Thymus (tissue), 11 donors: ENCODE measurements around the gene ATG16L1. TPM values are rescaled to one million over a fixed set of nuclear protein-coding genes. Genes with fewer than 3 reads are reported as not detected.

Experiments used
- DNase-seq, 9 donors: peaks; one replicate each; pipeline ENCODE4 v3.0.0-alpha.2; 2013; ENCODE audit warnings: low spot score in 9 of 9, low read depth in 6 of 9, missing footprints in 1 of 9
- H3K27ac ChIP-seq, 2 donors: one replicate each; pipeline ENCODE4 v1.5.1; 2013; ENCODE audit warnings: control low read depth in 1 of 2, low read depth in 1 of 2, low read length in 1 of 2, mild to moderate bottlenecking in 1 of 2, moderate library complexity in 1 of 2
- H3K27me3 ChIP-seq, 2 donors: one replicate each; pipeline ENCODE4 v1.5.1; 2013; ENCODE audit warnings: low read length in 1 of 2; ENCODE audit not compliant: control insufficient read depth in 2 of 2, insufficient read depth in 1 of 2
- H3K36me3 ChIP-seq, 2 donors: one replicate each; pipeline ENCODE4 v1.5.1; 2013; ENCODE audit warnings: low read length in 1 of 2, mild to moderate bottlenecking in 1 of 2, moderate library complexity in 1 of 2; ENCODE audit not compliant: control insufficient read depth in 2 of 2, insufficient read depth in 2 of 2
- H3K4me1 ChIP-seq, 2 donors: one replicate each; pipeline ENCODE4 v1.5.1; 2013; ENCODE audit warnings: low read length in 2 of 2; ENCODE audit not compliant: control insufficient read depth in 2 of 2, insufficient read depth in 2 of 2
- H3K4me3 ChIP-seq, 2 donors: one replicate each; pipeline ENCODE4 v1.5.1; 2013; ENCODE audit warnings: low read length in 2 of 2, control low read depth in 1 of 2, mild to moderate bottlenecking in 1 of 2
- H3K9me3 ChIP-seq, 2 donors: one replicate each; pipeline ENCODE4 v1.5.1; 2013; ENCODE audit warnings: low read length in 1 of 2, mild to moderate bottlenecking in 1 of 2; ENCODE audit not compliant: control insufficient read depth in 2 of 2, insufficient read depth in 1 of 2
- WGBS: extraction: QIAGEN DNeasy Blood & Tissue Kit; methylation state at CpG from one replicate; pipeline ENCODE4 v1.1.7; 2013; 5-methylcytosine and 5-hydroxymethylcytosine counted together
- polyA plus RNA-seq: library from polyadenylated mRNA; stranded (reverse); fragments of 200-250 nt; gene quantifications from one replicate; pipeline ENCODE4 v1.2.3, GENCODE V29; 2013
- total RNA-seq: library from RNA; stranded (reverse); fragments of 120-200 nt; gene quantifications from one replicate; pipeline ENCODE4 v1.2.4, GENCODE V29; 2013
- donor health status: healthy.

The ATG16L1 gene
- total and polyA plus RNA-seq, 2 donors = 23.4 to 27.6 TPM

GRCh38 chr2:233223059-233223894 lies 28.2 kb upstream of the ATG16L1 start:
- Histone ChIP-seq H3K27me3 (no peaks in the 10 kb centered on the region), H3K36me3 (no peaks in the 10 kb centered on the region), H3K4me1 (no peaks in the 10 kb centered on the region), H3K9me3 (no peaks in the 10 kb centered on the region), H3K27ac (no peak overlapping the region), H3K4me3 (no peak overlapping the region)
- no peak for DNase-seq
- 95% methylated on average over 14 of the region's 14 CpGs for WGBS

DNA sequence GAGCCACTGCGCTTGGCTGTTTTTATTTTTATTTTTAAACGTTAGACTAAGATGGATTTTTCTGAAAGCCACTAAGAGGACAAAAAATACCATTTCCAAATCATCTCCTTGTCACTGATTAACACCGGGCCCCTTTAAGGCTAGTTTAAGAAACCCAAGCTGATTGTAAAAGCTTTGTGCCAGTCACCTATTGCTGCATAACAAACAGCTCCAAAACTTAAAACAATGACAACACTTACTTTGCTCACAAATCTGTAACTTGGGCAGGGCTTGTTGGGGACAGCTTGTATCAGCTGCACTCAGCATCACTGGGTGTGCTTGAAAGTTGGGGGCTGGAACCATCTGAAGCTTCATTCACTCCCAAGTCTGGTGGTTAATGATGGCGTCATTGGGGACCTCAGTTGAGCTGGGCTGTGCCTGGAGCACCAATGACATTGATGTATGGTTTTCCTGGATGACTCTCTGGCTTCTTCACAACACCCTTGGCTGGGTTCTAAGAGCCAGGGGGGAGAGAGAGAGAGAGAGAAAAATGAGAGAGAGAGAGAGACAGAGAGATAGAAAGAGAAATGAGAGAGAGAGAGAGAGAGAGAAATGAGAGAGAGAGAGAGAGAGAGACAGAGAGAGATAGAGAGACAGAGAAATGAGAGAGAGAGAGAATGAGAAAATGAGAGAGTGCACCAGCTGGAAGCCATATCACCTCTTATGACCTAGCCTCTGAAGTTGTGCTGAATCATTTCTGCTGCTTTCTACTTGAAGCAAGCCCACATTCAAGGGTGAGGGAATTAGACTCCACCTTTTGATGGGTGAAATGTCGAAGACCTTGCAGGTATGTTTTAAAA lies 26.0 kb upstream of the ATG16L1 start:
- 78% methylated on average over 5 of the region's 5 CpGs for WGBS
- Histone ChIP-seq H3K27me3 (no peaks in the 10 kb centered on the region), H3K4me3 (no peak overlapping the region), H3K4me1 (no peaks in the 10 kb centered on the region), H3K9me3 (no peaks in the 10 kb centered on the region), H3K36me3 (no peaks in the 10 kb centered on the region), H3K27ac (no peak overlapping the region)
- DNase-seq = no peak

- no peaks in the 10 kb centered on the region for H3K9me3 ChIP-seq
- no peaks in the 10 kb centered on the region for H3K4me1 ChIP-seq
- no peak overlapping the region for H3K4me3 ChIP-seq
- WGBS = 94% methylated on average over 2 of the region's 2 CpGs
- H3K36me3 ChIP-seq = no peaks in the 10 kb centered on the region
- no peak overlapping the region for H3K27ac ChIP-seq
- H3K27me3 ChIP-seq = no peaks in the 10 kb centered on the region
- no peak for DNase-seq
Observed at GRCh38 chr2:233226511-233227031, 24.9 kb upstream of the ATG16L1 start.

GRCh38 chr2:233227346-233227978 lies 24.0 kb upstream of the ATG16L1 start:
- WGBS = 96% methylated on average over 7 of the region's 7 CpGs

DNA sequence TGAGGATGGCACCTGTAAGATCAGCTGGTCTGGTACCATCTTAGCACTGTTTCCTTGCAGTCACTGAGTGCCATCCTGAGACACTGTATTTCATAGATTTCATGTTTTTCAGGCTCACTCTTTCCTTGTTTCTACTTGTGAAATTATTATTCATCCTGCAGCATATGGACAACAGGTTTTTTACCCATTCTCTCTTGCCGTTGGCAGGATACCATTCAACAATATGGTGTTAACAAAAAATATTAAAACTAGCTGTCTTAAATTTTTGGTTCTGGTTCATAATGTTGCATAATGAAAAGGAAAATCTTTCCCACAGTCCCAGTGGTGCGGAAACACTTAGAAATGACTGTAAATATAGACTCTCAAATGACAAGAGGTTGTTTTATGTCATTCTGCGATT lies 23.1 kb upstream of the ATG16L1 start:
- H3K9me3 ChIP-seq = no peaks in the 10 kb centered on the region
- DNase-seq = no peak
- H3K27ac ChIP-seq = no peak overlapping the region
- no peaks in the 10 kb centered on the region for H3K27me3 ChIP-seq
- no peaks in the 10 kb centered on the region for H3K36me3 ChIP-seq
- no peak overlapping the region for H3K4me3 ChIP-seq
- WGBS = 96% methylated on average over 3 of the region's 3 CpGs
- H3K4me1 ChIP-seq = no peaks in the 10 kb centered on the region

More at GRCh38 chr2:233227346-233227978, 24.0 kb upstream of the ATG16L1 start:
- Histone ChIP-seq H3K4me1 (no peaks in the 10 kb centered on the region), H3K4me3 (no peak overlapping the region), H3K36me3 (no peaks in the 10 kb centered on the region), H3K27me3 (no peaks in the 10 kb centered on the region), H3K27ac (no peak overlapping the region), H3K9me3 (no peaks in the 10 kb centered on the region)
- DNase-seq = no peak

- Histone ChIP-seq H3K36me3 (no peaks in the 10 kb centered on the region), H3K4me1 (peaks cover 0 to 4% of the 10 kb centered on the region in 2 donors), H3K27ac (no peak overlapping the region), H3K9me3 (no peaks in the 10 kb centered on the region), H3K27me3 (no peaks in the 10 kb centered on the region), H3K4me3 (no peak overlapping the region)
- no peak for DNase-seq
- WGBS = 93% methylated on average over 4 of the region's 4 CpGs
Observed at GRCh38 chr2:233233618-233234230, 17.7 kb upstream of the ATG16L1 start.

GRCh38 chr2:233234264-233234663 lies 17.2 kb upstream of the ATG16L1 start:
- Histone ChIP-seq H3K4me3 (no peak overlapping the region), H3K9me3 (no peaks in the 10 kb centered on the region), H3K36me3 (no peaks in the 10 kb centered on the region), H3K27me3 (no peaks in the 10 kb centered on the region), H3K4me1 (peaks cover 0 to 4% of the 10 kb centered on the region in 2 donors), H3K27ac (no peak overlapping the region)
- WGBS = 71% methylated on average over 2 of the region's 2 CpGs
- no peak for DNase-seq

DNA sequence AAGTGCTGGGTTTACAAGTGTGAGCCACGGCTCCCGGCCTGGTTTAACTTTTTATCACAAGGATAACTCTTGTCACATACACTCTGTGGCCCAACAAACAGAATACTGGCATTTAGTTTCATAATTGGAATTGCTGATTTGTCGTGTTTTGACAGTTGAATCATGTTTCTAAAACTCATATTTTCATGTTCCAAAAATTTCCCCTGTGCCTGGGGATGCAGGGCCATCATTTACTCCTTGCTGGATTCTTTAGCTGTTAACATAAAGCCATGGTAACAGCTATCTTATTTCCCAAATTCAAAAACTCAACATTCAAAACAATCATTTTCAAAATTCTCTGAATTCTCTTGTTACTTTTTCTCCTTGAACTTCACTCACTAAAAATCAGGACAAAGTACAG lies 16.5 kb upstream of the ATG16L1 start:
- no peaks in the 10 kb centered on the region for H3K36me3 ChIP-seq
- WGBS = 95% methylated on average over 3 of the region's 3 CpGs

More for the DNA sequence above, 16.5 kb upstream of the ATG16L1 start:
- Histone ChIP-seq H3K27me3 (no peaks in the 10 kb centered on the region), H3K4me3 (no peak overlapping the region), H3K4me1 (peaks cover 0 to 4% of the 10 kb centered on the region in 2 donors), H3K27ac (no peak overlapping the region), H3K9me3 (peaks cover 0 to 3% of the 10 kb centered on the region in 2 donors)
- DNase-seq = no peak
